OCI-LY1 (cell line): Measurements from ENCODE around the gene ELFN2.

ENCODE experiments used
- H2AFZ ChIP-seq: fragments of 200-600 bp; sonication (generic), shearing (Covaris generic); 2 replicates; pipeline ENCODE4 v1.6.0; 2014; ENCODE audit warnings: antibody characterized with exemption, mild to moderate bottlenecking, low read length
- H3F3A ChIP-seq: fragments of 200-600 bp; sonication (generic), shearing (Covaris generic); 2 replicates; pipeline ENCODE4 v1.6.0; 2014; ENCODE audit warnings: mild to moderate bottlenecking, antibody characterized with exemption, low read length, moderate library complexity; ENCODE audit not compliant: insufficient read depth
- H3K27ac ChIP-seq: fragments of 200-600 bp; sonication (generic); 2 replicates; pipeline ENCODE4 v1.5.1; 2014; ENCODE audit warnings: low read length, mixed run types, mild to moderate bottlenecking, low read depth; ENCODE audit not compliant: poor library complexity, severe bottlenecking
- H3K27me3 ChIP-seq: fragments of 200-600 bp; sonication (generic); 2 replicates; pipeline ENCODE4 v1.6.0; 2014; ENCODE audit warnings: antibody characterized with exemption, mild to moderate bottlenecking, low read length, moderate library complexity; ENCODE audit not compliant: insufficient read depth
- H3K36me3 ChIP-seq: fragments of 200-600 bp; sonication (generic); 2 replicates; pipeline ENCODE4 v1.6.1; 2014; ENCODE audit warnings: mild to moderate bottlenecking, antibody characterized with exemption, low read length, moderate library complexity, mixed read lengths; ENCODE audit not compliant: insufficient read depth
- H3K4me1 ChIP-seq: fragments of 200-600 bp; sonication (generic); 2 replicates; pipeline ENCODE4 v1.5.1; 2014; ENCODE audit warnings: mild to moderate bottlenecking, low read length, moderate library complexity; ENCODE audit not compliant: insufficient read depth, severe bottlenecking
- H3K4me2 ChIP-seq: fragments of 200-600 bp; sonication (generic), shearing (Covaris generic); 2 replicates; pipeline ENCODE4 v1.6.1; 2014; ENCODE audit warnings: low read length
- H3K4me3 ChIP-seq: fragments of 200-600 bp; sonication (generic); 2 replicates; pipeline ENCODE4 v1.5.1; 2014; ENCODE audit warnings: low read length, low read depth, mild to moderate bottlenecking, mixed read lengths; ENCODE audit not compliant: poor library complexity, severe bottlenecking
- H3K79me2 ChIP-seq: fragments of 200-600 bp; shearing (Covaris generic); 2 replicates; pipeline ENCODE4 v1.6.1; 2016; ENCODE audit warnings: mixed run types, low read length, mixed read lengths; ENCODE audit not compliant: insufficient read depth
- H3K9ac ChIP-seq: fragments of 200-600 bp; sonication (generic), shearing (Covaris generic); 2 replicates; pipeline ENCODE4 v1.6.1; 2014; ENCODE audit warnings: mild to moderate bottlenecking, low read length, mixed read lengths
- H3K9me2 ChIP-seq: fragments of 200-600 bp; sonication (generic), shearing (Covaris generic); 2 replicates; pipeline ENCODE4 v1.6.1; 2014; ENCODE audit warnings: low read depth, mild to moderate bottlenecking, low read length, mixed read lengths
- H3K9me3 ChIP-seq: fragments of 200-600 bp; shearing (Covaris generic); 2 replicates; pipeline ENCODE4 v1.6.1; 2014; ENCODE audit warnings: low read length, mixed read lengths
- H4K20me1 ChIP-seq: fragments of 200-600 bp; sonication (generic), shearing (Covaris generic); 2 replicates; pipeline ENCODE4 v1.6.0; 2016; ENCODE audit warnings: mild to moderate bottlenecking, low read length; ENCODE audit not compliant: insufficient read depth
- CTCF ChIP-seq: fragments of 200-600 bp; sonication (generic), shearing (Covaris generic); IDR thresholded peaks from 2 replicates; pipeline ENCODE4 v1.5.1; 2017; ENCODE audit warnings: mild to moderate bottlenecking, antibody characterized with exemption, low read length, moderate library complexity, mixed read lengths
- EZH2 ChIP-seq: fragments of 200-600 bp; sonication (generic), shearing (Covaris generic); IDR thresholded peaks from 2 replicates; pipeline ENCODE4 v1.8.0; 2017; ENCODE audit warnings: borderline replicate concordance, mixed run types, mild to moderate bottlenecking, antibody characterized with exemption, low read length, moderate library complexity, mixed read lengths

ELFN2 gene

GRCh38 chr22:37358386-37358785 is 68.9 kb downstream of the ELFN2 start:
- Histone ChIP-seq H3K36me3 (no peaks in the 10 kb centered on the region), H3K9ac (no peak overlapping the region), H2AFZ (no peak overlapping the region), H3K4me1 (no peaks in the 10 kb centered on the region), H3K27me3 (peaks cover 32% of the 10 kb centered on the region), H3K4me3 (no peak overlapping the region), H3F3A (no peaks in the 10 kb centered on the region), H3K4me2 (no peak overlapping the region), H4K20me1 (no peaks in the 10 kb centered on the region), H3K79me2 (no peaks in the 10 kb centered on the region), H3K9me2 (no peaks in the 10 kb centered on the region), H3K27ac (no peak overlapping the region), H3K9me3 (no peaks in the 10 kb centered on the region)
- TF ChIP-seq CTCF (no peak), EZH2 (no peak)

- H3K36me3 ChIP-seq = no peaks in the 10 kb centered on the region
Observed at GRCh38 chr22:37357446-37358075, 69.7 kb downstream of the ELFN2 start.

GRCh38 chr22:37356922-37357321 is 70.4 kb downstream of the ELFN2 start:
- H3K9me3 ChIP-seq = no peaks in the 10 kb centered on the region
- H3K27ac ChIP-seq = no peak overlapping the region
- H2AFZ ChIP-seq = no peak overlapping the region
- no peaks in the 10 kb centered on the region for H3K9me2 ChIP-seq
- H3K4me3 ChIP-seq = no peak overlapping the region
- no peaks in the 10 kb centered on the region for H4K20me1 ChIP-seq
- no peak overlapping the region for H3K9ac ChIP-seq
- H3K4me2 ChIP-seq = no peak overlapping the region
- no peaks in the 10 kb centered on the region for H3K79me2 ChIP-seq
- no peaks in the 10 kb centered on the region for H3K36me3 ChIP-seq
- no peaks in the 10 kb centered on the region for H3K4me1 ChIP-seq
- H3K27me3 ChIP-seq = peaks cover 32% of the 10 kb centered on the region
- no peaks in the 10 kb centered on the region for H3F3A ChIP-seq
- TF ChIP-seq EZH2 (no peak), CTCF (no peak)

More at GRCh38 chr22:37357446-37358075, 69.7 kb downstream of the ELFN2 start:
- Histone ChIP-seq H3K4me1 (no peaks in the 10 kb centered on the region), H3K79me2 (no peaks in the 10 kb centered on the region), H4K20me1 (no peaks in the 10 kb centered on the region), H3K9me2 (no peaks in the 10 kb centered on the region), H3K4me3 (no peak overlapping the region), H3K27ac (no peak overlapping the region), H3K4me2 (no peak overlapping the region), H3K27me3 (peaks cover 32% of the 10 kb centered on the region), H3K9ac (no peak overlapping the region), H3K9me3 (no peaks in the 10 kb centered on the region), H2AFZ (no peak overlapping the region), H3F3A (no peaks in the 10 kb centered on the region)
- no peak for TF ChIP-seq CTCF
- TF ChIP-seq EZH2 = no peak
